Measurements from ENCODE around the gene AP2B1.

DNA sequence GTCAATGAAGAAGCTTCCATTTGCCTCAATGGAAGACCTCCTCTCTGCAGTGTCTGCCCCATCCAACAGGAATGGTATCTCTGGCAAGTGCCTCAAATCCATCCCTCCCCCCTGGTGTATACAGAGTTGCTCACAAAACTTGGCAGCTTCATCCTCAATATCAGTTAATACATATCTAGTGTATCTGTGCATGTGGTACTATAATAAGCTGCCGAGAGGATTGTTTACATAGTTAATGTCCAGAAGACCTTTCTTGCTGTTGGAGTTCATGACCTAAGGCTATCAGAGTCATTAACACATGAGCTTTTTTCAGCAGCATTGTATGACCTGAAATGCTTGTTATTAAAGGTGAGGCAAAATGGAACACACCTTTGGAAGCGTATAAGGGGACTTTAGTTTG is 130.4 kb downstream of the AP2B1 start:
- TF ChIP-seq CTCF (IDR thresholded peaks at IDR 0.05 in 8 of 11, conservative IDR thresholded peaks at IDR 0.05 in 3 of 11) (no peak), POLR2AphosphoS5 (IDR thresholded peaks at IDR 0.05) (no peak)

Data from spleen (tissue), 7 donors.